H9 (cell line): ENCODE results near the gene MTARC1. TPM values are rescaled to one million over a fixed set of nuclear protein-coding genes. Genes with fewer than 3 reads are reported as not detected.

Experiments
- DNase-seq: peaks from one replicate; pipeline ENCODE4 v3.0.0-alpha.2; 2017
- H2AFZ ChIP-seq: one replicate; pipeline ENCODE4 v1.6.1; 2013; ENCODE audit warnings: mild to moderate bottlenecking, low read length, control low read depth, moderate library complexity
- H2AK5ac ChIP-seq: 2 replicates; pipeline ENCODE4 v1.6.1; 2013; ENCODE audit warnings: low read length, control low read depth, mixed read lengths; ENCODE audit not compliant: insufficient read length
- H2BK120ac ChIP-seq: one replicate; pipeline ENCODE4 v1.6.1; 2013; ENCODE audit warnings: low read depth, mild to moderate bottlenecking, low read length, control low read depth, inconsistent platforms; ENCODE audit not compliant: poor library complexity, severe bottlenecking
- H2BK12ac ChIP-seq: 2 replicates; pipeline ENCODE4 v1.6.1; 2013; ENCODE audit warnings: low read length, control low read depth, mixed read lengths, low read depth; ENCODE audit not compliant: insufficient read length
- H2BK15ac ChIP-seq: 2 replicates; pipeline ENCODE4 v1.6.1; 2013; ENCODE audit warnings: low read depth, low read length, control low read depth
- H2BK20ac ChIP-seq: one replicate; pipeline ENCODE4 v1.6.1; 2013; ENCODE audit warnings: low read depth, mild to moderate bottlenecking, low read length, control low read depth, inconsistent platforms; ENCODE audit not compliant: poor library complexity, severe bottlenecking
- H2BK5ac ChIP-seq: 2 replicates; pipeline ENCODE4 v1.6.1; 2013; ENCODE audit warnings: low read length, control low read depth, mixed read lengths; ENCODE audit not compliant: insufficient read length
- H3K14ac ChIP-seq: 2 replicates; pipeline ENCODE4 v1.6.1; 2013; ENCODE audit warnings: low read length, control low read depth; ENCODE audit not compliant: insufficient read depth
- H3K18ac ChIP-seq: 2 replicates; pipeline ENCODE4 v1.6.1; 2013; ENCODE audit warnings: low read depth, mild to moderate bottlenecking, mixed read lengths, low read length, control low read depth; ENCODE audit not compliant: insufficient read length
- H3K23ac ChIP-seq: 2 replicates; pipeline ENCODE4 v1.6.1; 2013; ENCODE audit warnings: low read length, control low read depth, mixed read lengths, low read depth; ENCODE audit not compliant: insufficient read length
- H3K23me2 ChIP-seq: 2 replicates; pipeline ENCODE4 v1.6.1; 2013; ENCODE audit warnings: low read depth, mild to moderate bottlenecking, mixed read lengths, low read length, control low read depth; ENCODE audit not compliant: insufficient read length, poor library complexity, severe bottlenecking
- H3K27ac ChIP-seq: 2 replicates; pipeline ENCODE4 v1.5.1; 2013; ENCODE audit warnings: low read length, control low read depth, mixed read lengths, low read depth; ENCODE audit not compliant: insufficient read length
- H3K27me3 ChIP-seq: 2 replicates; pipeline ENCODE4 v1.6.1; 2013; ENCODE audit warnings: low read length, control low read depth, inconsistent platforms; ENCODE audit not compliant: insufficient read depth
- H3K4ac ChIP-seq: 2 replicates; pipeline ENCODE4 v1.6.1; 2013; ENCODE audit warnings: low read depth, mild to moderate bottlenecking, control low read depth, inconsistent platforms, low read length, moderate library complexity
- H3K4me1 ChIP-seq: 2 replicates; pipeline ENCODE4 v1.6.1; 2013; ENCODE audit warnings: low read length, control low read depth, inconsistent platforms; ENCODE audit not compliant: insufficient read depth
- H3K4me2 ChIP-seq: 2 replicates; pipeline ENCODE4 v1.6.1; 2013; ENCODE audit warnings: low read length, control low read depth, mixed read lengths; ENCODE audit not compliant: insufficient read length, insufficient read depth
- H3K56ac ChIP-seq: 2 replicates; pipeline ENCODE4 v1.6.1; 2013; ENCODE audit warnings: low read depth, mild to moderate bottlenecking, mixed read lengths, low read length, control low read depth; ENCODE audit not compliant: insufficient read length
- H3K79me1 ChIP-seq: 2 replicates; pipeline ENCODE4 v1.6.1; 2013; ENCODE audit warnings: low read depth, mild to moderate bottlenecking, moderate library complexity, low read length, control low read depth, inconsistent platforms; ENCODE audit not compliant: insufficient read depth, poor library complexity, severe bottlenecking
- H3K79me2 ChIP-seq: 2 replicates; pipeline ENCODE4 v1.6.1; 2013; ENCODE audit warnings: low read length, control low read depth, inconsistent platforms; ENCODE audit not compliant: insufficient read depth
- H3K9ac ChIP-seq: 2 replicates; pipeline ENCODE4 v1.6.1; 2013; ENCODE audit warnings: low read length, control low read depth, mixed read lengths; ENCODE audit not compliant: insufficient read length; ENCODE audit errors: extremely low read depth
- H3K9me3 ChIP-seq: one replicate; pipeline ENCODE4 v1.6.1; 2013; ENCODE audit warnings: low read depth, low read length, inconsistent platforms; ENCODE audit not compliant: control insufficient read depth
- H3T11ph ChIP-seq: one replicate; pipeline ENCODE4 v1.6.1; 2013; ENCODE audit warnings: mild to moderate bottlenecking, low read length, control low read depth, inconsistent platforms
- H4K20me1 ChIP-seq: one replicate; pipeline ENCODE4 v1.6.1; 2013; ENCODE audit not compliant: control insufficient read depth, insufficient read length, insufficient read depth
- H4K5ac ChIP-seq: 2 replicates; pipeline ENCODE4 v1.6.1; 2013; ENCODE audit warnings: low read depth, mild to moderate bottlenecking, mixed read lengths, low read length, control low read depth; ENCODE audit not compliant: insufficient read length
- H4K8ac ChIP-seq: replicated peaks from 2 replicates; pipeline ENCODE4 v1.6.1; 2013; ENCODE audit warnings: low read length, control low read depth, mixed read lengths, low read depth; ENCODE audit not compliant: insufficient read length
- H4K91ac ChIP-seq: 2 replicates; pipeline ENCODE4 v1.6.1; 2013; ENCODE audit warnings: low read depth, mild to moderate bottlenecking, moderate library complexity, mixed read lengths, low read length, control low read depth; ENCODE audit not compliant: insufficient read length
- H3K27ac Mint-ChIP-seq, 3 experiments: 2 replicates in 2 of 3; 3 replicates in 1 of 3; pipeline ENCODE4 v1.8.0; 2020 to 2021; ENCODE audit warnings: mixed read lengths in 3 of 3, mild to moderate bottlenecking in 1 of 3, moderate library complexity in 1 of 3
- H3K27me3 Mint-ChIP-seq: 2 replicates; pipeline ENCODE4 v1.8.0; 2021; ENCODE audit warnings: low read depth, mild to moderate bottlenecking, moderate library complexity, mixed read lengths
- H3K36me3 Mint-ChIP-seq, 3 experiments: 2 replicates in 2 of 3; 3 replicates in 1 of 3; pipeline ENCODE4 v1.8.0; 2020 to 2021; ENCODE audit warnings: low read depth in 3 of 3, mixed read lengths in 3 of 3; ENCODE audit not compliant: insufficient read depth in 1 of 3
- H3K4me1 Mint-ChIP-seq, 2 experiments: 2 replicates each; pipeline ENCODE4 v1.8.0; 2020; ENCODE audit warnings: mixed read lengths in 2 of 2
- H3K4me3 Mint-ChIP-seq, 2 experiments: 2 replicates in 1 of 2; 3 replicates in 1 of 2; pipeline ENCODE4 v1.8.0; 2020 to 2021; ENCODE audit warnings: mild to moderate bottlenecking in 2 of 2, mixed read lengths in 2 of 2, moderate library complexity in 1 of 2
- H3K9me3 Mint-ChIP-seq, 2 experiments: 2 replicates in 1 of 2; 3 replicates in 1 of 2; pipeline ENCODE4 v1.8.0; 2020; ENCODE audit warnings: mild to moderate bottlenecking in 2 of 2, mixed read lengths in 2 of 2, moderate library complexity in 1 of 2
- WGBS: extraction: QIAGEN DNeasy Blood & Tissue Kit; methylation state at CpG from one replicate; pipeline ENCODE4 v1.1.7; 2013; ENCODE audit warnings: missing lambda C conversion rate, low lambda C conversion rate, mixed read lengths; ENCODE audit not compliant: insufficient read length; ENCODE audit errors: extremely low coverage; 5-methylcytosine and 5-hydroxymethylcytosine counted together
- total RNA-seq: library from RNA; stranded (reverse); gene quantifications from 2 replicates; pipeline ENCODE4 v1.2.1, GENCODE V29; 2021
- TF ChIP-seq, protein P1 (sequence below): fragments of 200-600 bp; sonication (generic); conservative IDR thresholded peaks from 3 replicates; pipeline ENCODE4 v1.8.0; 2021; ENCODE audit warnings: antibody characterized with exemption, mild to moderate bottlenecking

The MTARC1 gene
- total RNA-seq, 1 experiment from 2014 or later, result 33.7 TPM

DNA sequence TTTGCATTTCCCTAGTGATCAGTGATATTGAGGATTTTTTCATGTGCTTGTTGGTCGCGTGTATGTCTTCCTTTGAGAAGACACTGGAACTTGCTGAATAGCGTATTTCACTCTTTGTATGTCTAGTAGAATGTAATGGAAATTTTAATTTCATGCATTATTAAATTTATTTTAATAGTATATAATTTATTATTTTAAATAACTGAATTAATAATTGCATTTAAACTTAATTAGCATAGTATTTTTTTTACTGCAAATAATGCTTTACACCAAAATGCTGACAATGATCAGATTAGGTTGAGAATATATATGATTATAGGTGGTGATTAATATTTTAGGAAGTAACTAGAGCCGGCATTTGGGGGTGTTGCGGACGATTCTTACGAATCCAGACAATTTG, 10.5 kb upstream of the MTARC1 start:
- Histone ChIP-seq H3K27me3 (no peaks in the 10 kb centered on the region), H3K4ac (no peak overlapping the region), H4K5ac (no peak overlapping the region), H3K4me1 (no peaks in the 10 kb centered on the region), H3K14ac (no peak overlapping the region), H4K8ac (no peak overlapping the region), H4K20me1 (no peaks in the 10 kb centered on the region), H3T11ph (no peak overlapping the region), H3K27ac (no peak overlapping the region), H3K56ac (no peak overlapping the region), H3K79me2 (no peaks in the 10 kb centered on the region), H3K79me1 (no peaks in the 10 kb centered on the region), H3K4me2 (no peak overlapping the region), H2AK5ac (no peak overlapping the region), H3K23ac (no peak overlapping the region), H2AFZ (no peak overlapping the region), H4K91ac (no peak overlapping the region), H3K9me3 (no peaks in the 10 kb centered on the region), H2BK15ac (no peak overlapping the region), H3K18ac (no peak overlapping the region), H2BK120ac (no peak overlapping the region), H2BK12ac (no peak overlapping the region), H3K23me2 (no peaks in the 10 kb centered on the region), H3K9ac (no peak overlapping the region), H2BK20ac (no peak overlapping the region), H2BK5ac (no peak overlapping the region)
- TF ChIP-seq, protein P1, sequence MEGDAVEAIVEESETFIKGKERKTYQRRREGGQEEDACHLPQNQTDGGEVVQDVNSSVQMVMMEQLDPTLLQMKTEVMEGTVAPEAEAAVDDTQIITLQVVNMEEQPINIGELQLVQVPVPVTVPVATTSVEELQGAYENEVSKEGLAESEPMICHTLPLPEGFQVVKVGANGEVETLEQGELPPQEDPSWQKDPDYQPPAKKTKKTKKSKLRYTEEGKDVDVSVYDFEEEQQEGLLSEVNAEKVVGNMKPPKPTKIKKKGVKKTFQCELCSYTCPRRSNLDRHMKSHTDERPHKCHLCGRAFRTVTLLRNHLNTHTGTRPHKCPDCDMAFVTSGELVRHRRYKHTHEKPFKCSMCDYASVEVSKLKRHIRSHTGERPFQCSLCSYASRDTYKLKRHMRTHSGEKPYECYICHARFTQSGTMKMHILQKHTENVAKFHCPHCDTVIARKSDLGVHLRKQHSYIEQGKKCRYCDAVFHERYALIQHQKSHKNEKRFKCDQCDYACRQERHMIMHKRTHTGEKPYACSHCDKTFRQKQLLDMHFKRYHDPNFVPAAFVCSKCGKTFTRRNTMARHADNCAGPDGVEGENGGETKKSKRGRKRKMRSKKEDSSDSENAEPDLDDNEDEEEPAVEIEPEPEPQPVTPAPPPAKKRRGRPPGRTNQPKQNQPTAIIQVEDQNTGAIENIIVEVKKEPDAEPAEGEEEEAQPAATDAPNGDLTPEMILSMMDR, result no peak
- 100% methylated on average over 2 of the region's 7 CpGs for WGBS
- Mint-ChIP-seq H3K27ac (no peak overlapping the region), H3K27me3 (0 out of 2 replicates have a peak, but pooled peaks cover 2% of the 10 kb centered on the region), H3K4me3 (no peak overlapping the region), H3K4me1 (peaks cover 17 to 18% of the 10 kb centered on the region in 2 experiments; a peak in 3 of 4 replicates), H3K36me3 (no peaks in the 10 kb centered on the region; a peak in 2 of 7 replicates), H3K9me3 (no peaks in the 10 kb centered on the region)
- no peak for DNase-seq
